Naive B cell (primary cell): ENCODE measurements around the gene ATG9B. TPM values are rescaled to one million over a fixed set of nuclear protein-coding genes. Genes with fewer than 3 reads are reported as not detected.
A peak's percentile ranks its signal among the peaks of the same experiment; 100 is the strongest.

Source experiments
- ATAC-seq, 2 donors: fragments of 150-1000 bp; cut with Tn5 transposase; 2 replicates each; pipeline ENCODE4 v1.10.0; 2021; ENCODE audit warnings: low read depth in 2 of 2, mild to moderate bottlenecking in 2 of 2, moderate library complexity in 2 of 2
- DNase-seq: peaks from one replicate; pipeline ENCODE4 v3.0.0; 2022
- H3K27ac Mint-ChIP-seq, 6 donors: one replicate each; pipeline ENCODE4 v1.8.0; 2020 to 2022; ENCODE audit warnings: mild to moderate bottlenecking in 6 of 6, mixed read lengths in 6 of 6, moderate library complexity in 5 of 6, inconsistent platforms in 2 of 6
- H3K27me3 Mint-ChIP-seq, 3 donors: one replicate each; pipeline ENCODE4 v1.8.0; 2021 to 2022; ENCODE audit warnings: mixed read lengths in 3 of 3, mild to moderate bottlenecking in 1 of 3
- H3K36me3 Mint-ChIP-seq, 2 donors: one replicate each; pipeline ENCODE4 v1.8.0; 2020 to 2022; ENCODE audit warnings: mixed read lengths in 2 of 2, inconsistent platforms in 1 of 2, mild to moderate bottlenecking in 1 of 2
- H3K4me1 Mint-ChIP-seq, 3 donors: one replicate each; pipeline ENCODE4 v1.8.0; 2020 to 2022; ENCODE audit warnings: mixed read lengths in 3 of 3, inconsistent platforms in 1 of 3, mild to moderate bottlenecking in 1 of 3, moderate library complexity in 1 of 3
- H3K4me3 Mint-ChIP-seq, 8 donors: one replicate each; pipeline ENCODE4 v1.8.0; 2020 to 2022; ENCODE audit warnings: mild to moderate bottlenecking in 8 of 8, mixed read lengths in 8 of 8, moderate library complexity in 8 of 8, inconsistent platforms in 2 of 8
- H3K9me3 Mint-ChIP-seq, 7 donors: one replicate each; pipeline ENCODE4 v1.8.0; 2020 to 2022; ENCODE audit warnings: mixed read lengths in 7 of 7, mild to moderate bottlenecking in 5 of 7, inconsistent platforms in 2 of 7, moderate library complexity in 1 of 7
- polyA plus RNA-seq, 6 donors: library from polyadenylated mRNA; unstranded; fragments of 300-500 nt; fragmentation: Illumina TruSeq; gene quantifications; one replicate each; pipeline ENCODE4 v1.2.3, GENCODE V29; 2021; ENCODE audit warnings: low read depth in 6 of 6

The ATG9B gene
- 10 to 100 TPM in 2 of 6 donors, 1 to 10 TPM in 4; 7.6 to 14.3 (median 9.6) TPM for polyA plus RNA-seq

- peaks cover 0 to 4% of the 10 kb centered on the region in 2 donors for H3K36me3 Mint-ChIP-seq
- DNase-seq: no peak
- H3K27me3 Mint-ChIP-seq: peaks cover 23 to 66% (median 44%) of the 10 kb centered on the region in 3 donors
- no peak for ATAC-seq
- peak within 1 kb of the TSS in 2 of 8 donors; percentile 22 to 47 for H3K4me3 Mint-ChIP-seq
- peaks cover 11 to 31% (median 25%) of the 10 kb centered on the region in 3 donors for H3K4me1 Mint-ChIP-seq
- peaks cover 0 to 4% (median 0%) of the 10 kb centered on the region in 7 donors for H3K9me3 Mint-ChIP-seq
- H3K27ac Mint-ChIP-seq: peak within 1 kb of the TSS in 3 of 6 donors; percentile 76 to 99 (median 84)
Measured at GRCh38 chr7:151024435-151025056, at the start of gene ATG9B. TSS of gene ATG9B (minus strand) at chr7:151024494. CDS start at chr7:151024423, 71 bp downstream.

GRCh38 chr7:151073990-151074389 is 49.7 kb upstream of the ATG9B start:
- ATAC-seq (no peak), DNase-seq (no peak)
- H3K4me3 Mint-ChIP-seq: no peak overlapping the region
- H3K36me3 Mint-ChIP-seq: peaks cover 4 to 9% of the 10 kb centered on the region in 2 donors
- H3K27me3 Mint-ChIP-seq: no peaks in the 10 kb centered on the region
- H3K9me3 Mint-ChIP-seq: no peaks in the 10 kb centered on the region
- H3K27ac Mint-ChIP-seq: no peak overlapping the region
- peaks cover 8 to 11% (median 11%) of the 10 kb centered on the region in 3 donors for H3K4me1 Mint-ChIP-seq

- Mint-ChIP-seq H3K27me3 (no peaks in the 10 kb centered on the region), H3K27ac (no peak overlapping the region), H3K4me1 (peaks cover 0 to 2% (median 0%) of the 10 kb centered on the region in 3 donors), H3K9me3 (no peaks in the 10 kb centered on the region), H3K4me3 (no peak overlapping the region), H3K36me3 (peaks cover 4 to 9% of the 10 kb centered on the region in 2 donors)
- ATAC-seq (no peak), DNase-seq (no peak)
Measured at GRCh38 chr7:151071032-151071866, 47.0 kb upstream of the ATG9B start.

GRCh38 chr7:151070574-151070960 is 46.3 kb upstream of the ATG9B start:
- no peaks in the 10 kb centered on the region for H3K27me3 Mint-ChIP-seq
- ATAC-seq: no peak
- peaks cover 4% of the 10 kb centered on the region in 2 donors for H3K36me3 Mint-ChIP-seq

GRCh38 chr7:151069841-151070573 is 45.7 kb upstream of the ATG9B start:
- no peak for ATAC-seq
- Mint-ChIP-seq H3K4me1 (peaks cover 0 to 2% (median 0%) of the 10 kb centered on the region in 3 donors), H3K4me3 (no peak overlapping the region), H3K9me3 (no peaks in the 10 kb centered on the region), H3K27me3 (no peaks in the 10 kb centered on the region), H3K36me3 (peaks cover 0 to 4% of the 10 kb centered on the region in 2 donors), H3K27ac (no peak overlapping the region)
- DNase-seq: no peak

More at GRCh38 chr7:151070574-151070960, 46.3 kb upstream of the ATG9B start:
- Mint-ChIP-seq H3K27ac (no peak overlapping the region), H3K4me1 (peaks cover 0 to 2% (median 0%) of the 10 kb centered on the region in 3 donors), H3K4me3 (no peak overlapping the region), H3K9me3 (no peaks in the 10 kb centered on the region)
- DNase-seq: no peak

GRCh38 chr7:151068069-151068773 is 43.9 kb upstream of the ATG9B start:
- Mint-ChIP-seq H3K27me3 (no peaks in the 10 kb centered on the region), H3K36me3 (peaks cover 0 to 4% of the 10 kb centered on the region in 2 donors)

GRCh38 chr7:151066273-151066974 is 42.1 kb upstream of the ATG9B start:
- H3K36me3 Mint-ChIP-seq: peaks cover 0 to 4% of the 10 kb centered on the region in 2 donors
- H3K9me3 Mint-ChIP-seq: no peaks in the 10 kb centered on the region
- H3K27me3 Mint-ChIP-seq: no peaks in the 10 kb centered on the region
- DNase-seq (no peak), ATAC-seq (no peak)
- H3K27ac Mint-ChIP-seq: no peak overlapping the region
- H3K4me1 Mint-ChIP-seq: peaks cover 6 to 15% (median 10%) of the 10 kb centered on the region in 3 donors
- no peak overlapping the region for H3K4me3 Mint-ChIP-seq

More at GRCh38 chr7:151068069-151068773, 43.9 kb upstream of the ATG9B start:
- no peak for DNase-seq
- Mint-ChIP-seq H3K4me3 (no peak overlapping the region), H3K4me1 (peaks cover 0 to 9% (median 5%) of the 10 kb centered on the region in 3 donors), H3K27ac (no peak overlapping the region), H3K9me3 (no peaks in the 10 kb centered on the region)
- ATAC-seq: no peak

GRCh38 chr7:151065516-151065915 is 41.2 kb upstream of the ATG9B start:
- no peak overlapping the region for H3K27ac Mint-ChIP-seq
- ATAC-seq: no peak

GRCh38 chr7:151064993-151065392 is 40.7 kb upstream of the ATG9B start:
- ATAC-seq: no peak
- Mint-ChIP-seq H3K9me3 (no peaks in the 10 kb centered on the region), H3K4me1 (peaks cover 15 to 29% (median 15%) of the 10 kb centered on the region in 3 donors), H3K4me3 (no peak overlapping the region), H3K27me3 (no peaks in the 10 kb centered on the region), H3K27ac (no peak overlapping the region), H3K36me3 (peaks cover 0 to 4% of the 10 kb centered on the region in 2 donors)
- DNase-seq: no peak

More at GRCh38 chr7:151065516-151065915, 41.2 kb upstream of the ATG9B start:
- no peaks in the 10 kb centered on the region for H3K27me3 Mint-ChIP-seq
- DNase-seq: no peak
- no peaks in the 10 kb centered on the region for H3K9me3 Mint-ChIP-seq
- peaks cover 0 to 4% of the 10 kb centered on the region in 2 donors for H3K36me3 Mint-ChIP-seq
- peaks cover 14 to 24% (median 15%) of the 10 kb centered on the region in 3 donors for H3K4me1 Mint-ChIP-seq
- no peak overlapping the region for H3K4me3 Mint-ChIP-seq

- Mint-ChIP-seq H3K9me3 (no peaks in the 10 kb centered on the region), H3K27ac (no peak overlapping the region), H3K4me3 (no peak overlapping the region), H3K4me1 (peaks cover 15 to 32% (median 17%) of the 10 kb centered on the region in 3 donors), H3K27me3 (no peaks in the 10 kb centered on the region), H3K36me3 (peaks cover 0 to 4% of the 10 kb centered on the region in 2 donors)
- no peak for DNase-seq
- no peak for ATAC-seq
Measured at GRCh38 chr7:151064454-151064853, 40.2 kb upstream of the ATG9B start.

- H3K4me1 Mint-ChIP-seq: peaks cover 23 to 41% (median 25%) of the 10 kb centered on the region in 3 donors
- H3K4me3 Mint-ChIP-seq: peak overlapping the region in 1 of 8 donors; percentile 18
- H3K27ac Mint-ChIP-seq: no peak overlapping the region
- no peaks in the 10 kb centered on the region for H3K36me3 Mint-ChIP-seq
- no peaks in the 10 kb centered on the region for H3K9me3 Mint-ChIP-seq
- H3K27me3 Mint-ChIP-seq: no peaks in the 10 kb centered on the region
- DNase-seq (no peak), ATAC-seq (no peak)
Measured at GRCh38 chr7:151063212-151063561, 38.9 kb upstream of the ATG9B start.

GRCh38 chr7:151062399-151063211 is 38.3 kb upstream of the ATG9B start:
- Mint-ChIP-seq H3K9me3 (no peaks in the 10 kb centered on the region), H3K36me3 (no peaks in the 10 kb centered on the region), H3K27me3 (no peaks in the 10 kb centered on the region), H3K4me1 (peaks cover 23 to 42% (median 28%) of the 10 kb centered on the region in 3 donors), H3K4me3 (no peak overlapping the region), H3K27ac (no peak overlapping the region)
- DNase-seq (no peak), ATAC-seq (no peak)
